ENCODE measurements around the gene MRPL20. TPM values are rescaled to one million over a fixed set of nuclear protein-coding genes. Genes with fewer than 3 reads are reported as not detected.

The MRPL20 gene
- total and polyA plus RNA-seq, 4 donors = 47.8 to 170 (median 74.0) TPM

DNA sequence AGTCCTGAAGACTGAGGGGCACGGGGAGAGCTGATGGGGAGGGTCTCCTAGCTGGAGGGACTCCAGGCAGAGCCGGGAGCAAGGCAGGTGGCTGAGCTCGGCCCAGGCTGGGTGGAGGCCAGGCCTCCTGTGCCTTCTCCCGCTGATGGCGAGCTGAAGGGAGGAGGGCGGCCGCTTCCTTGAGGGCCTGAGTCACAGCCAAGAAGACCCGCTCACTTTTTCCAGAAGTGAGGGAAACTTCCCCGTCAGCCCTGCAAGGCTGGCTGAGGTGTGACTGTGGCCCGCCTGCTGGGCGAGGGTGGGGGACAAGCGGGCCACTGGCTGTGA is 26.7 kb upstream of the MRPL20 start:
- no peak overlapping the region for H3K4me3 ChIP-seq (ENCODE audit: low read depth in 1 of 3, low read length in 3 of 3)
- TF ChIP-seq FOXA2 (IDR thresholded peaks at IDR 0.05) (no peak), HNF4A (conservative IDR thresholded peaks at IDR 0.05) (no peak), RXRA (IDR thresholded peaks at IDR 0.05) (no peak), FOXA1 (IDR thresholded peaks at IDR 0.05) (no peak), RAD21 (IDR thresholded peaks at IDR 0.05) (no peak), TAF1 (conservative IDR thresholded peaks at IDR 0.05) (no peak), NR2F2 (IDR thresholded peaks at IDR 0.05) (no peak)
- TF ChIP-seq, protein P1, sequence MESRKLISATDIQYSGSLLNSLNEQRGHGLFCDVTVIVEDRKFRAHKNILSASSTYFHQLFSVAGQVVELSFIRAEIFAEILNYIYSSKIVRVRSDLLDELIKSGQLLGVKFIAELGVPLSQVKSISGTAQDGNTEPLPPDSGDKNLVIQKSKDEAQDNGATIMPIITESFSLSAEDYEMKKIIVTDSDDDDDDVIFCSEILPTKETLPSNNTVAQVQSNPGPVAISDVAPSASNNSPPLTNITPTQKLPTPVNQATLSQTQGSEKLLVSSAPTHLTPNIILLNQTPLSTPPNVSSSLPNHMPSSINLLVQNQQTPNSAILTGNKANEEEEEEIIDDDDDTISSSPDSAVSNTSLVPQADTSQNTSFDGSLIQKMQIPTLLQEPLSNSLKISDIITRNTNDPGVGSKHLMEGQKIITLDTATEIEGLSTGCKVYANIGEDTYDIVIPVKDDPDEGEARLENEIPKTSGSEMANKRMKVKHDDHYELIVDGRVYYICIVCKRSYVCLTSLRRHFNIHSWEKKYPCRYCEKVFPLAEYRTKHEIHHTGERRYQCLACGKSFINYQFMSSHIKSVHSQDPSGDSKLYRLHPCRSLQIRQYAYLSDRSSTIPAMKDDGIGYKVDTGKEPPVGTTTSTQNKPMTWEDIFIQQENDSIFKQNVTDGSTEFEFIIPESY (IDR thresholded peaks at IDR 0.05) = no peak
- WGBS = 50% methylated on average over 12 of the region's 12 CpGs
- DNase-seq (ENCODE audit: low spot score) = no peak
- H3K9ac ChIP-seq (ENCODE audit: low read depth in 1 of 2, low read length in 2 of 2) = no peak overlapping the region
- no peaks in the 10 kb centered on the region for H3K9me3 ChIP-seq (ENCODE audit: control insufficient read depth in 4 of 4, low read length in 3 of 4)
- no peaks in the 10 kb centered on the region for H3K36me3 ChIP-seq (ENCODE audit: control insufficient read depth in 4 of 4, insufficient read depth in 3 of 4, low read depth in 1 of 4, low read length in 3 of 4)
- H3K27me3 ChIP-seq (ENCODE audit: control insufficient read depth in 4 of 4, insufficient read depth in 4 of 4, low read length in 3 of 4) = no peaks in the 10 kb centered on the region
- peak overlapping the region; percentile 86 to 87 for H3K27ac ChIP-seq (ENCODE audit: low read depth in 1 of 2, low read length in 2 of 2)
- H3K4me1 ChIP-seq (ENCODE audit: control insufficient read depth in 4 of 4, insufficient read depth in 4 of 4, low read length in 3 of 4) = peaks cover 37 to 90% (median 74%) of the 10 kb centered on the region in 4 donors

- TF ChIP-seq, protein P2, sequence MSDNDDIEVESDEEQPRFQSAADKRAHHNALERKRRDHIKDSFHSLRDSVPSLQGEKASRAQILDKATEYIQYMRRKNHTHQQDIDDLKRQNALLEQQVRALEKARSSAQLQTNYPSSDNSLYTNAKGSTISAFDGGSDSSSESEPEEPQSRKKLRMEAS (IDR thresholded peaks at IDR 0.05) = peak; percentile 98
- TF ChIP-seq FOXA2 (IDR thresholded peaks at IDR 0.05) = no peak
- TF ChIP-seq SP1 (IDR thresholded peaks at IDR 0.05) = peak; percentile 99
- TF ChIP-seq JUND (IDR thresholded peaks at IDR 0.05) = peak in 1 of 2 donors; percentile 74
- TF ChIP-seq, protein P1 (IDR thresholded peaks at IDR 0.05) = no peak
- TF ChIP-seq, protein P3, sequence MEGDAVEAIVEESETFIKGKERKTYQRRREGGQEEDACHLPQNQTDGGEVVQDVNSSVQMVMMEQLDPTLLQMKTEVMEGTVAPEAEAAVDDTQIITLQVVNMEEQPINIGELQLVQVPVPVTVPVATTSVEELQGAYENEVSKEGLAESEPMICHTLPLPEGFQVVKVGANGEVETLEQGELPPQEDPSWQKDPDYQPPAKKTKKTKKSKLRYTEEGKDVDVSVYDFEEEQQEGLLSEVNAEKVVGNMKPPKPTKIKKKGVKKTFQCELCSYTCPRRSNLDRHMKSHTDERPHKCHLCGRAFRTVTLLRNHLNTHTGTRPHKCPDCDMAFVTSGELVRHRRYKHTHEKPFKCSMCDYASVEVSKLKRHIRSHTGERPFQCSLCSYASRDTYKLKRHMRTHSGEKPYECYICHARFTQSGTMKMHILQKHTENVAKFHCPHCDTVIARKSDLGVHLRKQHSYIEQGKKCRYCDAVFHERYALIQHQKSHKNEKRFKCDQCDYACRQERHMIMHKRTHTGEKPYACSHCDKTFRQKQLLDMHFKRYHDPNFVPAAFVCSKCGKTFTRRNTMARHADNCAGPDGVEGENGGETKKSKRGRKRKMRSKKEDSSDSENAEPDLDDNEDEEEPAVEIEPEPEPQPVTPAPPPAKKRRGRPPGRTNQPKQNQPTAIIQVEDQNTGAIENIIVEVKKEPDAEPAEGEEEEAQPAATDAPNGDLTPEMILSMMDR (IDR thresholded peaks at IDR 0.05; ENCODE audit: low read depth, low read length, missing input control) = no peak
- TF ChIP-seq GABPA (IDR thresholded peaks at IDR 0.05 in 1 of 2, conservative IDR thresholded peaks at IDR 0.05 in 1 of 2) = peak in 1 of 2 donors; percentile 78
- TF ChIP-seq YY1 (IDR thresholded peaks at IDR 0.05) = peak; percentile 78
- peak; percentile 93 to 96 for TF ChIP-seq HNF4A (conservative IDR thresholded peaks at IDR 0.05)
- peak; percentile 83 for TF ChIP-seq HNF4G (IDR thresholded peaks at IDR 0.05)
- peak; percentile 31 to 53 for TF ChIP-seq RAD21 (IDR thresholded peaks at IDR 0.05)
- peak; percentile 89 to 90 for TF ChIP-seq EGR1 (IDR thresholded peaks at IDR 0.05; ENCODE audit: low read depth in 2 of 2)
- peak; percentile 78 for TF ChIP-seq REST (IDR thresholded peaks at IDR 0.05)
- TF ChIP-seq TAF1 (conservative IDR thresholded peaks at IDR 0.05) = peak; percentile 27
- peak; percentile 97 to 99 for TF ChIP-seq RXRA (IDR thresholded peaks at IDR 0.05)
- TF ChIP-seq FOXA1 (IDR thresholded peaks at IDR 0.05) = peak; percentile 72
- TF ChIP-seq, protein P4, sequence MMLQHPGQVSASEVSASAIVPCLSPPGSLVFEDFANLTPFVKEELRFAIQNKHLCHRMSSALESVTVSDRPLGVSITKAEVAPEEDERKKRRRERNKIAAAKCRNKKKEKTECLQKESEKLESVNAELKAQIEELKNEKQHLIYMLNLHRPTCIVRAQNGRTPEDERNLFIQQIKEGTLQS (IDR thresholded peaks at IDR 0.05) = no peak
- peak; percentile 99 for TF ChIP-seq NR2F2 (IDR thresholded peaks at IDR 0.05)
- H3K9me3 ChIP-seq (ENCODE audit: control insufficient read depth in 4 of 4, low read length in 3 of 4) = no peaks in the 10 kb centered on the region
- H3K4me1 ChIP-seq (ENCODE audit: control insufficient read depth in 4 of 4, insufficient read depth in 4 of 4, low read length in 3 of 4) = peaks cover 33 to 84% (median 68%) of the 10 kb centered on the region in 4 donors
- DNase-seq (ENCODE audit: low spot score) = peak; percentile 69
- WGBS = 19% methylated on average over 34 of the region's 34 CpGs
- H3K4me3 ChIP-seq (ENCODE audit: low read depth in 1 of 3, low read length in 3 of 3) = peak overlapping the region; percentile 53 to 63 (median 62)
- no peak overlapping the region for H3K9ac ChIP-seq (ENCODE audit: low read depth in 1 of 2, low read length in 2 of 2)
- H3K27me3 ChIP-seq (ENCODE audit: control insufficient read depth in 4 of 4, insufficient read depth in 4 of 4, low read length in 3 of 4) = no peaks in the 10 kb centered on the region
- no peaks in the 10 kb centered on the region for H3K36me3 ChIP-seq (ENCODE audit: control insufficient read depth in 4 of 4, insufficient read depth in 3 of 4, low read depth in 1 of 4, low read length in 3 of 4)
- H3K27ac ChIP-seq (ENCODE audit: low read depth in 1 of 2, low read length in 2 of 2) = peak overlapping the region; percentile 86 to 87
Observed at GRCh38 chr1:1432951-1433803, 26.1 kb upstream of the MRPL20 start.

Measured in liver (tissue), 9 donors.